Bronchial epithelial cell (primary cell): Measurements from ENCODE around the gene DNAH6. TPM values are rescaled to one million over a fixed set of nuclear protein-coding genes. Genes with fewer than 3 reads are reported as not detected.

ENCODE experiments used
- DNase-seq: peaks from one replicate; pipeline ENCODE4 v3.0.0-alpha.2; 2010; ENCODE audit warnings: low read depth
- FAIRE-seq: peaks from 2 replicates; lab custom pipeline; 2011; peaks lifted over from hg19 to GRCh38; lab: Jason Lieb, UNC
- H3K27me3 ChIP-seq: 2 replicates; pipeline ENCODE4 v1.5.1; 2011; ENCODE audit warnings: low read length; ENCODE audit not compliant: control insufficient read depth, insufficient read depth
- H3K36me3 ChIP-seq: 2 replicates; pipeline ENCODE4 v1.5.1; 2011; ENCODE audit warnings: low read length; ENCODE audit not compliant: control insufficient read depth, insufficient read depth
- H3K4me3 ChIP-seq: 2 replicates; pipeline ENCODE4 v1.5.1; 2011; ENCODE audit warnings: mild to moderate bottlenecking, low read depth, low read length, control low read depth
- total RNA-seq: library from RNA; depleted of rRNA; stranded (reverse); fragments of >200 nt; gene quantifications from 2 replicates; pipeline ENCODE4 v1.2.1, GENCODE V29; 2014
- TF ChIP-seq, protein P1 (sequence below): IDR thresholded peaks from 2 replicates; pipeline ENCODE4 v1.5.1; 2011; ENCODE audit warnings: mild to moderate bottlenecking, moderate library complexity, low read length, control low read depth, inconsistent platforms; ENCODE audit not compliant: insufficient read depth, severe bottlenecking

The DNAH6 gene
- total RNA-seq, 1 donor from 2014 or later, result under 0.01 TPM

DNA sequence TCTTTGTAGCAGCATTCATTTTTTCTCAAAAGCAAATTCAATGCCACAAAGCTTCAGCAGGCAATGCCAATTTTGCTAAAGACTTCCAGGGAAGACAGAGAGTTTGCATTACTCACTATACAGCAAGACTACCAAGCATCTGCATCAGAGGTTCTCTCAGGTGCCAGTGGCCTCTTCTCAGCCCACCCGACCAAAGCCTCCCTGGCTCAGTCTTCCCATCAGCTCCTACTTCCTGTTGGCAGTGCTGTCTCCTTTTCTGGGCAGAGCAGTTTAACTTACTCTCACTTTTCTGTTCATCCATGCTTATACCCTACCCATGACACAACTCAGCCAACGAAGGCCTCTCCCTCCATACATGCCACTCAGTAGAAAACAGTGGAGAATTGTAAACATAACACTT lies 207.5 kb downstream of the DNAH6 start:
- TF ChIP-seq, protein P1, sequence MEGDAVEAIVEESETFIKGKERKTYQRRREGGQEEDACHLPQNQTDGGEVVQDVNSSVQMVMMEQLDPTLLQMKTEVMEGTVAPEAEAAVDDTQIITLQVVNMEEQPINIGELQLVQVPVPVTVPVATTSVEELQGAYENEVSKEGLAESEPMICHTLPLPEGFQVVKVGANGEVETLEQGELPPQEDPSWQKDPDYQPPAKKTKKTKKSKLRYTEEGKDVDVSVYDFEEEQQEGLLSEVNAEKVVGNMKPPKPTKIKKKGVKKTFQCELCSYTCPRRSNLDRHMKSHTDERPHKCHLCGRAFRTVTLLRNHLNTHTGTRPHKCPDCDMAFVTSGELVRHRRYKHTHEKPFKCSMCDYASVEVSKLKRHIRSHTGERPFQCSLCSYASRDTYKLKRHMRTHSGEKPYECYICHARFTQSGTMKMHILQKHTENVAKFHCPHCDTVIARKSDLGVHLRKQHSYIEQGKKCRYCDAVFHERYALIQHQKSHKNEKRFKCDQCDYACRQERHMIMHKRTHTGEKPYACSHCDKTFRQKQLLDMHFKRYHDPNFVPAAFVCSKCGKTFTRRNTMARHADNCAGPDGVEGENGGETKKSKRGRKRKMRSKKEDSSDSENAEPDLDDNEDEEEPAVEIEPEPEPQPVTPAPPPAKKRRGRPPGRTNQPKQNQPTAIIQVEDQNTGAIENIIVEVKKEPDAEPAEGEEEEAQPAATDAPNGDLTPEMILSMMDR, result no peak
- Histone ChIP-seq H3K27me3 (no peaks in the 10 kb centered on the region), H3K4me3 (no peak overlapping the region), H3K36me3 (no peaks in the 10 kb centered on the region)
- FAIRE-seq (no peak), DNase-seq (no peak)

DNA sequence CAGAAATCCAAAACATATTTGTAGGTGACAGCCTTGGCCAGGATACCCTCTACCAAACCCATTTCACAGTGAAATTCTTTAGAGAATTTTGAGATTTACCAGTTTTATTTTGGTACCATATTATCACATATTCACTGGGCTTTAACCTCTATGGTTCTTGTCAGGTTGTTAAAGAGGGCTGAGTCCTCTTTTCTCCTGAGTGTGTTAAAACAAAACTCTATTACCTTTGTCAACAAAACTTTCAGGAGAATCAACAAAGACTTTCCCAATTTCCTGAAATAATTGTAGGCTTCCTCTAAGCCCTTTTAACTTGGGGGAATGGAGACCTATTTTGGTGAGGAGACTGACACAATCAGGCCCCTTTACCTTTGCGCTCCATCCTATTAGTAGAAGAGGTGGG lies 209.4 kb downstream of the DNAH6 start:
- TF ChIP-seq, protein P1, result no peak
- no peak for DNase-seq
- Histone ChIP-seq H3K36me3 (no peaks in the 10 kb centered on the region), H3K27me3 (no peaks in the 10 kb centered on the region), H3K4me3 (no peak overlapping the region)
- no peak for FAIRE-seq

DNA sequence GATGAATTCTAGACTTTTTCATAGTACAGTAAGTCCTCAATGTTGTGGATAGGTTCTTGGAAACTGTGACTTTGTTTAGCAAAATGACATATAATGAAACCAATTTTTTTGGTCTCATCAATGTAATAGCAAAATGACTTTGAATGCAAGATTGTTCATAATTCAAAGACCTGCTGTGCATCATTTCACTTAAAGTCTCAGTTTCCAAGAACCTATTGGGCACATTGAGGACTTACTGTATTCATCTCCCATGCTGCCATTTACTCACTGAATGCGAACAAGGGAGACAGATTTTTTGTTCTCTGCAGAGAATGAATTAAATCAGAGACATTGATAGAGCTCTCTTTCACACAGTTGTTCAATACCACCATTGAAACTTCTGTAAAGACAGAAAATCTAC lies 211.0 kb downstream of the DNAH6 start:
- Histone ChIP-seq H3K27me3 (no peaks in the 10 kb centered on the region), H3K36me3 (no peaks in the 10 kb centered on the region), H3K4me3 (no peak overlapping the region)
- no peak for FAIRE-seq
- no peak for DNase-seq
- TF ChIP-seq, protein P1, result no peak

DNA sequence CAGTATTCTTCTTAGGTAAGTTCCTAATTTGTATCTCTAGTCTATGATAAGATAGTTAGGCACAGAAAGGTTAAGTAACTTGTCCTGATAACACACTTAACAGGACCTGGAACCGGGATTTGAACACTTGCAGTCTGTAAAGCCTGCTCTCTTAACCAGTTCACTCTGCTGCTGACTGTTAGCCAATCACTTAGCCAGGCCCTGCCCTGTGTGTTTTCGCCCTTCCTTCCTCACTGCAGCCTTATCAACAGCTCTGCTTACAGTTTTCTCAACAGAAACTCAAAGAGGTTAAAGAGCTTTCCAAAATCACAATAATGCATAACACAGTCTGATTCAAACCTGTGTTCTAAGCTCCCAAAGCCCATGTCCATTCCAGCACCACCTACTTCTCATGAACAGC lies 212.9 kb downstream of the DNAH6 start:
- H3K27me3 ChIP-seq, result no peaks in the 10 kb centered on the region
- H3K36me3 ChIP-seq, result no peaks in the 10 kb centered on the region
- TF ChIP-seq, protein P1, result no peak
- FAIRE-seq (no peak), DNase-seq (no peak)
- H3K4me3 ChIP-seq, result no peak overlapping the region

DNA sequence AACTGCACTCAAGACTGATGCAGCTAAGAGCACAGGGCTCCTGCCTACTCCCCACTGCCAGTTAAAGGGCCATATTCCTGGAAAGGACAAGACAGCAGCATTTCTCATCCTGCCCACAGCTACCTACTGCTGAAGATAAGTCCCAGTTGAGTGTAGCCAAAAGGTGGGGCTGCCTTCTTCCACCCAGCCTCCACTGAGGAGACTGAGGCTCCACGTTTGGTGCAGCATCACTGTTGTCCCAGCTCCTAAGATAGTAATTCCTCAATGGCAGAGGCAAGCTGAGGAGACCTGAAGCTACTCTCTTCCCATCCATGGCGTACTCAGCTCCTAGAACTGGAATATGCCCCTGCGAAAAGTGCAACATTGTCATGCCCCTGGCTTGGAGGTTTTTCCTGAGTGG lies 214.9 kb downstream of the DNAH6 start:
- no peak for FAIRE-seq
- H3K36me3 ChIP-seq, result no peaks in the 10 kb centered on the region
- DNase-seq, result no peak
- no peak overlapping the region for H3K4me3 ChIP-seq
- H3K27me3 ChIP-seq, result no peaks in the 10 kb centered on the region
- TF ChIP-seq, protein P1, result no peak
